Measurements from ENCODE around the gene LIFR. TPM values are rescaled to one million over a fixed set of nuclear protein-coding genes. Genes with fewer than 3 reads are reported as not detected.

Gene LIFR
- total and polyA plus RNA-seq, 5 donors from 2014 or later, result not detected

DNA sequence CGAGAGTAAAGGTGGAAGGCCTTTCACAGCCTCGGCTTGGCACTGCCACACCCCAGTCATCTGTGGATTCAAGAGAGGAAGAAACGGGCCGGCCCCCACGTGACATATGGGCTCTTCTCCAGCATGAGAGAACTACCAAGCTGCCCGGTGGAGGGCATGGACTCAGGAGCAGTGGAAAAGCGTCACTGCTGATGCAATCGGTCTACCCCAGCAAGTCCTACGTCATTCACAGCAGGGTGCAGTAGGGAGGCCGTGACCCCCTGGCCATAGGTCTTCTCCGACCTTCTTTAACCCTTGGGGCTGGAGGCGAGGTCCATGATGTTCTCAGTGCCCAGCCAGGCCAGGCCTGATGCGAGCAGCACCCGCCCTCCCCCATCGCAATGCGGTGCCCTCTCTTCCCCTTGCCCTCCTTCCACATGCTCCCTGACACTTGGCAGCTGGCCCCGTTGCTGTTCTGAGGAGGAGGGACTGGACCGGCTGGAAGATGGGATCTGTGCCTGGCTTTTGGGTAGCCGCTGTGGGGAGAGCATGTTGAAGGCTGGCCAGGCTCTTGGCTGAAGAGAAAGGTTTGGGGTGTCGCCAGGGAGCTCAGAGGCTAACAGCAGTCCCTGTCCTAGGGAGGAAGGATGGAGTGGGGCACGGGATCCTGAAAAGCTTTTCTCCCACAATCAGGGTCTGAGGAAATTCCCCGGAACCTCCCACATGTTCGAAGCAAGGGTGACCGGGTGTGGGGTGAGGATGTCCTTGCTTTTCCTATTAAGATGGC is 89.8 kb downstream of the LIFR start:
- no peaks in the 10 kb centered on the region for H3K4me1 ChIP-seq (ENCODE audit: control insufficient read depth, insufficient read depth, low read length, poor library complexity, severe bottlenecking)
- H3K27ac ChIP-seq (ENCODE audit: insufficient read depth, low read length, poor library complexity, severe bottlenecking), result no peak overlapping the region
- no peak overlapping the region for H3K27ac Mint-ChIP-seq
- H3K9me3 Mint-ChIP-seq, result peaks cover 0 to 3% (median 0%) of the 10 kb centered on the region in 7 donors
- H3K27me3 ChIP-seq (ENCODE audit: control insufficient read depth, insufficient read depth, low read length), result peaks cover 12% of the 10 kb centered on the region
- no peaks in the 10 kb centered on the region for H3K36me3 ChIP-seq (ENCODE audit: control insufficient read depth, insufficient read depth, low read length)
- ATAC-seq (ENCODE audit: low read depth in 2 of 2) (no peak), DNase-seq (no peak)
- H3K36me3 Mint-ChIP-seq, result no peaks in the 10 kb centered on the region
- H3K4me3 Mint-ChIP-seq, result no peak overlapping the region
- H3K4me3 ChIP-seq (ENCODE audit: low read depth, low read length), result no peak overlapping the region
- H3K4me1 Mint-ChIP-seq, result no peaks in the 10 kb centered on the region
- no peaks in the 10 kb centered on the region for H3K9me3 ChIP-seq (ENCODE audit: control insufficient read depth in 2 of 2, low read length in 2 of 2)
- H3K27me3 Mint-ChIP-seq, result peaks cover 31% of the 10 kb centered on the region

DNA sequence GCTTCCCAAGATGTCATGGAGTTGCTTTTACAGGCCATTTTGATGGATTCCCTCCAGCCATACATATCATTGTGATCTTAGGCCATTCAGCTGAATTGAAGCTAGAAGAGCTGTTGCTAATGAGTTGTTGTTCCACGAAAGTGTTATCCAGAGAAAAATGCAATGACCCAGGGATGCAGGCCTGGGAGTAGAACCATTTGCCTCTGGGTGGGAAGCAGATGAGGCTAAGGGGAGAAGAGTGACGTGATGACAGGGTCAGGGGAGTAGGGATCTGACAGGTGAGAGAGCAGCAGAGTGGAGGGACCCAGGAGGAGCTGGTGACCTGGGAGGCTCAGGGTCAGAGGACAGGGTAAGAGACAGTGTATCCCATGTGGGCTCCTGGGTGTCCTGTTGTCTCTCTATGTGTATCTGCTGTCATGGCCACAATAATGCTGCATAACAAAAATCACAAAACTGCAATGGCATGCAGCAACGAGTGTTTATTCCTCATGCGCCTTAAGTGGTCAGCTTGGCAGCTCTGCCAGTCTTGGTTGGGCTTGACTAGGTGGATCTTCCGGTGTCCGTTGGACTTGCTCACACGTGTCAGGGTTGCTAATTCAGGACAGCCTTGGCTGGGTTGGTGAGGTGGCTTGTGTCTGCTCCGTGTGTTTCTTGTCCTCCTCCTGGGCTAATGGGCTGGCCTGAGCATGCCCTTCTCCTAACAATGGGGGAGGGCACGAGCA is 90.6 kb downstream of the LIFR start:
- Mint-ChIP-seq H3K27me3 (peaks cover 24% of the 10 kb centered on the region), H3K27ac (no peak overlapping the region)
- peaks cover 14% of the 10 kb centered on the region for H3K27me3 ChIP-seq (ENCODE audit: control insufficient read depth, insufficient read depth, low read length)

DNA sequence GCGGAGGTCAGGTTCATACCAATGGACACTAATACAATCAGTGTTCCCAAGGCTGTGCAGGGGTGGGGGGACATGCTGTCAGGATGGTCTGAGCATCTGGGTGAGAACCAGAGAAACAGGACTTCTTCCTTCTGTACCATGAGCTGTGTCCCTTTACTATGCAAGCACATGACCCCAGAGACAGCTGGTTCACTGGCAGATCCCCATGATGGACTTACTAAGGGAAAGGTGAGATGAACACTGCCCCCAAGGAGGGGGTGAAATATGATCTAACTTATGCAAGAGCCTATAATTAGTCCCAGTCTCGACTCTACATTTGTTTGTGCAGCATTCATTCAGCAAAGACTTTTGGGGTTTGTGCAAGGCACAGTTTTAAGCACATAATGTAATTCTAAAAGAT is 91.4 kb downstream of the LIFR start:
- no peaks in the 10 kb centered on the region for H3K9me3 ChIP-seq (ENCODE audit: control insufficient read depth in 2 of 2, low read length in 2 of 2)
- ATAC-seq (ENCODE audit: low read depth in 2 of 2), result no peak
- H3K4me1 Mint-ChIP-seq, result no peaks in the 10 kb centered on the region
- no peak overlapping the region for H3K27ac Mint-ChIP-seq
- H3K27ac ChIP-seq (ENCODE audit: insufficient read depth, low read length, poor library complexity, severe bottlenecking), result no peak overlapping the region
- H3K9me3 Mint-ChIP-seq, result peaks cover 0 to 3% (median 0%) of the 10 kb centered on the region in 7 donors
- no peak overlapping the region for H3K4me3 Mint-ChIP-seq
- no peak overlapping the region for H3K4me3 ChIP-seq (ENCODE audit: low read depth, low read length)
- peaks cover 23% of the 10 kb centered on the region for H3K27me3 Mint-ChIP-seq
- H3K27me3 ChIP-seq (ENCODE audit: control insufficient read depth, insufficient read depth, low read length), result peaks cover 18% of the 10 kb centered on the region
- no peaks in the 10 kb centered on the region for H3K36me3 Mint-ChIP-seq
- no peak for DNase-seq
- no peaks in the 10 kb centered on the region for H3K36me3 ChIP-seq (ENCODE audit: control insufficient read depth, insufficient read depth, low read length)
- no peaks in the 10 kb centered on the region for H3K4me1 ChIP-seq (ENCODE audit: control insufficient read depth, insufficient read depth, low read length, poor library complexity, severe bottlenecking)

More for the DNA sequence above, 90.6 kb downstream of the LIFR start:
- Mint-ChIP-seq H3K4me3 (no peak overlapping the region), H3K4me1 (no peaks in the 10 kb centered on the region), H3K36me3 (no peaks in the 10 kb centered on the region), H3K9me3 (peaks cover 0 to 3% (median 0%) of the 10 kb centered on the region in 7 donors)
- no peaks in the 10 kb centered on the region for H3K4me1 ChIP-seq (ENCODE audit: control insufficient read depth, insufficient read depth, low read length, poor library complexity, severe bottlenecking)
- H3K4me3 ChIP-seq (ENCODE audit: low read depth, low read length), result no peak overlapping the region
- DNase-seq (no peak), ATAC-seq (ENCODE audit: low read depth in 2 of 2) (no peak)
- H3K9me3 ChIP-seq (ENCODE audit: control insufficient read depth in 2 of 2, low read length in 2 of 2), result no peaks in the 10 kb centered on the region
- no peaks in the 10 kb centered on the region for H3K36me3 ChIP-seq (ENCODE audit: control insufficient read depth, insufficient read depth, low read length)
- H3K27ac ChIP-seq (ENCODE audit: insufficient read depth, low read length, poor library complexity, severe bottlenecking), result no peak overlapping the region

DNA sequence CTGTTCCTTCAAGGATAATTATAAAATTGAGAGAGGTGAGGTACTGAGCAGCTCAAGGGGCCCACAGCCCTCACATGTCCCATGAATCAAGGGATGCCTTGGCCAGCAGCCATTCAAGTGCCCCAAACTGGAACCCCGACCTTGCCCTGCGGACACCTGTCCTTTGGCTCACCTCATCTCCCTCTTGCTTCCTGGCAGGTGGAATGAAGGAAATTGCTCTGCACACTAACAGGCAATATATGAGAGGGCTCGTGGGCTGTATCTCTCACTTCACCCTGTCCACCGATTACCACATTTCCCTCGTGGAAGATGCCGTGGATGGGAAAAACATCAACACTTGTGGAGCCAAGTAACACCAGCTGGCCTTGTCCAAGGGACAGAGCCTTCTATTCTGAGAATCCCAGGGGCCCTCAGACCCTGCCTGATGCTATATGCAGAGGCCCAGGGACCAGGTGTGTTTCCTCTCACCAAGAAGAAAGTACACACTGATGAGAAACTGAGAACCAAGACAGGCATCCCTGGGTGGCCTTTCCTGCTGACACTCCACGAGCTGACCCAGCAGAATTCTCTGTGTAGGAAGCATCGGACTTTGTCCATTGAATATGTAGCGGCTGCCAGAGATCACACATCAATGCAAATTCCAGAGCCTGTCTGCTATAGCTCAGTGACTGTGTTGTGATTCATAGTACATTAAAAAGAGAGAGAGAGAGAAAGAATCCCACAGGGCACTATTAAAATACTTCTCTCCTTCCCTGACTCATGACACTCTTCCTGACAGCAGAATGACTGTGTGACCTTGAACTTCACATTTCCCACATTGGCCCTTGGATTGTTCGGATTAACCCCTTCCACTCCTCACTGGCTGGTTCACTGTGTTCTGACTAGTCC is 92.6 kb downstream of the LIFR start:
- no peaks in the 10 kb centered on the region for H3K36me3 ChIP-seq (ENCODE audit: control insufficient read depth, insufficient read depth, low read length)
- no peak for ATAC-seq (ENCODE audit: low read depth in 2 of 2)
- H3K4me3 ChIP-seq (ENCODE audit: low read depth, low read length), result no peak overlapping the region
- H3K4me1 ChIP-seq (ENCODE audit: control insufficient read depth, insufficient read depth, low read length, poor library complexity, severe bottlenecking), result no peaks in the 10 kb centered on the region
- no peak overlapping the region for H3K27ac Mint-ChIP-seq
- no peaks in the 10 kb centered on the region for H3K4me1 Mint-ChIP-seq
- H3K27ac ChIP-seq (ENCODE audit: insufficient read depth, low read length, poor library complexity, severe bottlenecking), result no peak overlapping the region
- H3K27me3 ChIP-seq (ENCODE audit: control insufficient read depth, insufficient read depth, low read length), result peaks cover 22% of the 10 kb centered on the region
- H3K36me3 Mint-ChIP-seq, result no peaks in the 10 kb centered on the region
- H3K4me3 Mint-ChIP-seq, result no peak overlapping the region
- no peak for DNase-seq
- H3K9me3 ChIP-seq (ENCODE audit: control insufficient read depth in 2 of 2, low read length in 2 of 2), result no peaks in the 10 kb centered on the region
- H3K27me3 Mint-ChIP-seq, result peaks cover 21% of the 10 kb centered on the region
- H3K9me3 Mint-ChIP-seq, result peaks cover 0 to 3% (median 0%) of the 10 kb centered on the region in 7 donors

DNA sequence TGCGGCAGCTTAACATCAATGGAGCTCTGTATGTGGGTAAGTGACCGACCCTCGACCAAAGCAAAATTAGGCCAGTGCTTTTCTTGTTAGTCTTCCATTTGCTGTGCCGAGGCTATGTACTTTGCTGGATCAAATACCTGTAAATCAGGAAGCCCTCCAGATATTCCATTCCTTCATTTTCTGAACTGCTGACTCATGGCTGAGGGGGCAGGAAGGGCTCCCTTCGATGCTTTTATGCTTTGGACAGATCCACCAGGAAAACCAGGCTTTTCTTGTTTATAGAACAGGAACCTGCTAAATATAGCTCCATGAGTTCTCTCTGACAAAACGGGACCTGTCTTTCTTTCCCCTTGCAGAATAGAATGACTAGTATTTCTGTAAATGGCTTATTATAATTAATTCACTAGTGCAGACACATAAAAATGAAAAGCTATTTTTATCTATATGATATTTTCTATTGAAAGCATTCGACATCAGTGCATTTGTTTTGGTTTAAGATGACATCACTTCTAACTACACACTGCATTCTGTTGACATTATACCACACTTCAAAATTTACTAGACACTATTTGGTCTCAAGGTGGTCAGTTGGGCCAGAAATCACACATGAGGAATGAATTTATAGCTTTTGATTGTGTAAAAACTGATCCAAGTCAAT is 93.3 kb downstream of the LIFR start:
- Histone ChIP-seq H3K4me3 (ENCODE audit: low read depth, low read length) (no peak overlapping the region), H3K27me3 (ENCODE audit: control insufficient read depth, insufficient read depth, low read length) (peaks cover 24% of the 10 kb centered on the region), H3K4me1 (ENCODE audit: control insufficient read depth, insufficient read depth, low read length, poor library complexity, severe bottlenecking) (no peaks in the 10 kb centered on the region), H3K36me3 (ENCODE audit: control insufficient read depth, insufficient read depth, low read length) (no peaks in the 10 kb centered on the region), H3K27ac (ENCODE audit: insufficient read depth, low read length, poor library complexity, severe bottlenecking) (no peak overlapping the region), H3K9me3 (ENCODE audit: control insufficient read depth in 2 of 2, low read length in 2 of 2) (no peaks in the 10 kb centered on the region)
- Mint-ChIP-seq H3K9me3 (peaks cover 0 to 3% (median 0%) of the 10 kb centered on the region in 7 donors), H3K4me3 (no peak overlapping the region), H3K4me1 (no peaks in the 10 kb centered on the region), H3K27me3 (peaks cover 19% of the 10 kb centered on the region), H3K36me3 (no peaks in the 10 kb centered on the region), H3K27ac (no peak overlapping the region)
- DNase-seq (no peak), ATAC-seq (ENCODE audit: low read depth in 2 of 2) (no peak)

DNA sequence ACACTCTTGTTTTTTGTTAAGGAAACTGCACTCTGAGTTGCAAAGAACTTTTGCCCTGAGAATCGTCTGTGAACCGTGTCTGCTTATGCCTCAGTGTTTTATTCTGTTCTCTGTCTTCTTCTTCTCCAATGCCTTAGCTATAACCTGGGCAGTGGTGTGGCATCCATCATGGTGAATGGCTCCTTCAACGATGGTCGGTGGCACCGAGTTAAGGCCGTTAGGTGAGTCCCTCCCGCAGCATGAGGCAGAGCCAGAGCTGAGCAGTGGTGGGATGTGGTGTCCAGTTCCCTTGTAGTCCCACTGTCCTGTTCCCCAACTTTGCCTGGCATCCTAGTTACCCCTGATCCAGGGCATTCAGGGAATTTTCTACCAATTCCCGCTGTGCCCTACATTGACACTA is 98.3 kb downstream of the LIFR start:
- peaks cover 0 to 3% (median 0%) of the 10 kb centered on the region in 7 donors for H3K9me3 Mint-ChIP-seq
- DNase-seq (no peak), ATAC-seq (ENCODE audit: low read depth in 2 of 2) (no peak)
- no peaks in the 10 kb centered on the region for H3K36me3 Mint-ChIP-seq
- H3K27ac Mint-ChIP-seq, result no peak overlapping the region
- Histone ChIP-seq H3K27ac (ENCODE audit: insufficient read depth, low read length, poor library complexity, severe bottlenecking) (no peak overlapping the region), H3K4me3 (ENCODE audit: low read depth, low read length) (no peak overlapping the region), H3K4me1 (ENCODE audit: control insufficient read depth, insufficient read depth, low read length, poor library complexity, severe bottlenecking) (peaks cover 20% of the 10 kb centered on the region), H3K9me3 (ENCODE audit: control insufficient read depth in 2 of 2, low read length in 2 of 2) (no peaks in the 10 kb centered on the region), H3K36me3 (ENCODE audit: control insufficient read depth, insufficient read depth, low read length) (no peaks in the 10 kb centered on the region), H3K27me3 (ENCODE audit: control insufficient read depth, insufficient read depth, low read length) (peaks cover 32% of the 10 kb centered on the region)
- peaks cover 7 to 23% (median 13%) of the 10 kb centered on the region in 4 donors for H3K4me1 Mint-ChIP-seq
- no peak overlapping the region for H3K4me3 Mint-ChIP-seq
- H3K27me3 Mint-ChIP-seq, result peaks cover 29% of the 10 kb centered on the region
